ENCODE measurements around the gene IGFBP1.

The IGFBP1 gene

DNA sequence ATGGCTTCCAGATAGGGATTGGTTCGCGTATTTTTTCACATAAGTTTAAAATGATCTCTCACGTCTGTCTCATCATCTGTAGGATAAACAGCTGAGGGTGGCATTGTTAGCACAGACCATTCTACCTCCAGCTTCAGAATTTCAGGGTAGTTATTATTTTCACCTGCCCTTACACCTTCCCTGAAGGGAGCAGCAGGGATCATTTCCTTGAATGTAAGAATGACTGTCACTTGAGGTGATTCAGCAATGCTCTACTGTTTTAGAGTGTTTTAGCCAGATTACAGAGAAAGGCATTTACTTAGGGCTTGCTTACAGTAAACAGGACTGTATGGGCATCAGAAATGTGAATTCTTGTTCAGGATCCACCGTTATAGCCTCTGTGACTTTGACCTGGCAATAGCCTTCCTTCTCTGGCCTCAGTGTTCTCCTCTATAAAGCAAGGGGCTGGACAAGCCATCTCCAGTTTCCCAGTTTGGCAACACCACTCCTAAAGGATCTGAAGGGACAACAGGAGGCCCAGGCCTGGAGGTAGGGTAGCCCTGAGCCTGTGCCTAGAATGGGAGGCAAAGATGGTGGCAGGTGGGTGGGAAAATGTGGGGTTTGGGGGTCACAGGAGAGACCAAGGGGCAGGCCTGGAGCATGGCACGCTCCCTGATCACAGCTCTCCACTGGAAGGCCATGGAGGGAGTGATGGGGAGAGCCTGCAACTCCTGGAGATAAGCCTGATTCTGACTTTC, 1.2 kb upstream of the IGFBP1 start:
- TF ChIP-seq CTCF (IDR thresholded peaks at IDR 0.05; ENCODE audit: unreplicated experiment in 3 of 3) = no peak
- H3K4me3 Mint-ChIP-seq = peak overlapping the region in 1 of 3 experiments; percentile 18
- no peaks in the 10 kb centered on the region for H3K4me1 Mint-ChIP-seq
- H3K9me3 Mint-ChIP-seq = no peaks in the 10 kb centered on the region
- H3K27ac Mint-ChIP-seq = no peak overlapping the region
- H3K27me3 Mint-ChIP-seq (ENCODE audit: low read depth) = peaks cover 59% of the 10 kb centered on the region
- H3K36me3 Mint-ChIP-seq (ENCODE audit: low read depth) = no peaks in the 10 kb centered on the region

DNA sequence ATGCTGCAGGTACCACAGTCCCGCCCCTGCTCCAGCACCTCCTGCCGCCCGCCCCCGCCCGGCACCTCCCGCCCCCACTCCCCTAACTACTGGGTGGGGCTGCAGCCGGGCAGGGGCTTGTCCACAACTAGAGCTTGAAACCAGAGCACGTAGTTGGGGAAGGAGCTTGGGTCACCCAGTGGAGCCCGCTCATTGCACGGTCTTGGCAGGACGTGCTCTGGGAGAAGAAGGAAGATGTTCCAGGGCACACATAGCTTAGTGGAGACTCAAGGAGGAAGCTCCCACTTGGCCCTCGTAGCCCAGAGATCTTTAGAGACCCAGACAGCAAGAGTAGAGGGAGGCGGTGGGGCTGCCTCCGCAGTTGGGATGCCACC, 692 bp downstream of the IGFBP1 start:
- Mint-ChIP-seq H3K27ac (no peak overlapping the region), H3K27me3 (ENCODE audit: low read depth) (peaks cover 66% of the 10 kb centered on the region), H3K4me1 (no peaks in the 10 kb centered on the region), H3K9me3 (no peaks in the 10 kb centered on the region), H3K4me3 (peak overlapping the region; percentile 24 to 52 (median 44)), H3K36me3 (ENCODE audit: low read depth) (no peaks in the 10 kb centered on the region)
- TF ChIP-seq CTCF (IDR thresholded peaks at IDR 0.05; ENCODE audit: unreplicated experiment in 3 of 3) = no peak

DNA sequence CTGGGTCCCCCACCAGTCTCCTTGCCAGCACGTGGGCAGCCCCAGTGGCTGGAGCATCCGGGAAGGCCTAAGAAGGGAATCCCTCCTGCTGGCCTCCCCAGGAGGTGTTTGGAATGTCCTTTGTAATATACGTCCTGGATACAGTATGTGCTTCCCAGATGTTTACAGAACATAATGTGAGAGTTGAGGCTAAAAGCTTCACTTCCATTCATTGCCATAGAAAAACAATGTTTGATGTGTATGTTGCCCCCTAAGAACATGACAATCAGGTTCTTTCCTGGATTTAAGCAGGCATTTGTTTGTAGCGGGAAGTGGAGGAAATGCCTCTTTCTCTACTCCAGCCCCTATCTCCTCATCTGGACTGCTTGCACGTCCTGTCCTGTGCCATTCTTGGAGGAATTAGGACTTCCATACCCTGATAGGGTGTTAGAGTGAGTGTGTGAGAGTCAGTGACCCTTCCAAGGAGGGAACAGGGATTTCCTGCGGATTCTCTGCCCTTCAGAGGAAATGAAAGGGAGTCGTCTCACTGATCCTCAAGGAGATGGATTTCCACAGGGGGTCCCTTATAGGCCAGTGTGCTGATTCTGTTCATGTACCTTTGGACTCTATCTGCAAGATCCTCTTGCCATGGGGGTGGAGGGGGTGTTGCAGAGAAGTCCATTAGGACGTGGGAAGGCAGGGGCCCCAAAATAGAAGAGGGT, 1.2 kb downstream of the IGFBP1 start:
- H3K4me3 Mint-ChIP-seq = peak overlapping the region; percentile 38 to 60 (median 52)
- H3K9me3 Mint-ChIP-seq = no peaks in the 10 kb centered on the region
- no peak overlapping the region for H3K27ac Mint-ChIP-seq
- H3K27me3 Mint-ChIP-seq (ENCODE audit: low read depth) = peaks cover 70% of the 10 kb centered on the region
- TF ChIP-seq CTCF (IDR thresholded peaks at IDR 0.05; ENCODE audit: unreplicated experiment in 3 of 3) = no peak
- no peaks in the 10 kb centered on the region for H3K4me1 Mint-ChIP-seq
- no peaks in the 10 kb centered on the region for H3K36me3 Mint-ChIP-seq (ENCODE audit: low read depth)

- no peak overlapping the region for H3K4me3 Mint-ChIP-seq
- H3K36me3 Mint-ChIP-seq (ENCODE audit: low read depth) = no peaks in the 10 kb centered on the region
- TF ChIP-seq CTCF (IDR thresholded peaks at IDR 0.05; ENCODE audit: unreplicated experiment in 3 of 3) = no peak
- no peaks in the 10 kb centered on the region for H3K4me1 Mint-ChIP-seq
- no peak overlapping the region for H3K27ac Mint-ChIP-seq
- no peaks in the 10 kb centered on the region for H3K9me3 Mint-ChIP-seq
- H3K27me3 Mint-ChIP-seq (ENCODE audit: low read depth) = peaks cover 67% of the 10 kb centered on the region
These were observed 2.0 kb downstream of the IGFBP1 start for GRCh38 chr7:45890125-45890901.

GRCh38 chr7:45890902-45891461, 2.7 kb downstream of the IGFBP1 start:
- H3K4me1 Mint-ChIP-seq = no peaks in the 10 kb centered on the region
- H3K36me3 Mint-ChIP-seq (ENCODE audit: low read depth) = no peaks in the 10 kb centered on the region
- no peak overlapping the region for H3K27ac Mint-ChIP-seq
- H3K4me3 Mint-ChIP-seq = peak overlapping the region in 1 of 3 experiments; percentile 26
- H3K9me3 Mint-ChIP-seq = no peaks in the 10 kb centered on the region
- peak; percentile 68 to 73 (median 69) for TF ChIP-seq CTCF (IDR thresholded peaks at IDR 0.05; ENCODE audit: unreplicated experiment in 3 of 3)
- peaks cover 71% of the 10 kb centered on the region for H3K27me3 Mint-ChIP-seq (ENCODE audit: low read depth)
